ENCODE data around the gene TMEM234. TPM values are rescaled to one million over a fixed set of nuclear protein-coding genes. Genes with fewer than 3 reads are reported as not detected.

The TMEM234 gene
- total and polyA plus RNA-seq, 2 of the 13 experiments (the other 11 are each of a cell fraction or from before 2014, with no cell fraction given) = 6.1 to 9.0 TPM

DNA sequence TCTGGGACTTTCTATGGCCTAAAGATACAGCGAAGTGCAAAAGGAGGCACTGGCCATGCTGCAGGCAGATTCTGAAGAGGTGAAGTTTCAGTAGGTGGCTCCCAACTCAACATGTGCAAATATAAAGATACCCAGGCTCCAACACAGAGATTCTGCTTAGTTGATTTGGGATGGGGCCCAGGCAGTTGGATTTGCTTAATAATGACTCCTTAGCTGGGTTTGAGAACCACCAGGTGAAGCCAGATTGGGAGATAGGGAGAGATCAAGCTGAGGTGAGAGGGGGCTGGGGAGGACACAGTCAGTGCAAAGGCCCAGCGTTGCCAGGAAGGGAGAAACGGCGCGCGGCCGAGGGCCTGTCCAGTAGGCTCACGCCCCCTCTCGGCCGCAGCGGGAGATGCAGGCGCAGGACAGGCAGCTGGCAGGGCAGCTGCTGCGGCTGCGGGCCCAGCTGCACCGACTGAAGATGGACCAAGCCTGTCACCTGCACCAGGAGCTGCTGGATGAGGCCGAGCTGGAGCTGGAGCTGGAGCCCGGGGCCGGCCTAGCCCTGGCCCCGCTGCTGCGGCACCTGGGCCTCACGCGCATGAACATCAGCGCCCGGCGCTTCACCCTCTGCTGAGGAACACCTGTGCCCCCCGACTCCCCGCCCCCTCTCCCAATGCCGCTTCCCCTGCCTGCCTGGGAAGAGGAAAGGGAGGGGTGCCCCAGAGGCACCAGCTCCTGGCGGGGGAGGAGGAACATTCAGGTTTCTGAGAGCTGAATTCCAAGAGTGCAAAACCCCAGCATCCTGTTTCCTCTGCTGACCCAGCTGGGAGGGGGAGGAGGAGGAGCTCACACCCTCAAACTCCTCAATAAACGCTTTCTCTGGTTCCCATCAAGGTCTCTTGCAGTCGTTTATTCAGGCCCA lies 26.1 kb upstream of the TMEM234 start (continued):
- peak; percentile 32; the same call in 1 of the 2 replicates for TF ChIP-seq YEATS2 (CRISPR knock-in tag; IDR thresholded peaks at IDR 0.05; ENCODE audit: borderline replicate concordance)
- peak; percentile 54; the same call in 1 of the 2 replicates for TF ChIP-seq MIER3 (CRISPR knock-in tag; IDR thresholded peaks at IDR 0.05; ENCODE audit: borderline replicate concordance)
- TF ChIP-seq, protein P1, sequence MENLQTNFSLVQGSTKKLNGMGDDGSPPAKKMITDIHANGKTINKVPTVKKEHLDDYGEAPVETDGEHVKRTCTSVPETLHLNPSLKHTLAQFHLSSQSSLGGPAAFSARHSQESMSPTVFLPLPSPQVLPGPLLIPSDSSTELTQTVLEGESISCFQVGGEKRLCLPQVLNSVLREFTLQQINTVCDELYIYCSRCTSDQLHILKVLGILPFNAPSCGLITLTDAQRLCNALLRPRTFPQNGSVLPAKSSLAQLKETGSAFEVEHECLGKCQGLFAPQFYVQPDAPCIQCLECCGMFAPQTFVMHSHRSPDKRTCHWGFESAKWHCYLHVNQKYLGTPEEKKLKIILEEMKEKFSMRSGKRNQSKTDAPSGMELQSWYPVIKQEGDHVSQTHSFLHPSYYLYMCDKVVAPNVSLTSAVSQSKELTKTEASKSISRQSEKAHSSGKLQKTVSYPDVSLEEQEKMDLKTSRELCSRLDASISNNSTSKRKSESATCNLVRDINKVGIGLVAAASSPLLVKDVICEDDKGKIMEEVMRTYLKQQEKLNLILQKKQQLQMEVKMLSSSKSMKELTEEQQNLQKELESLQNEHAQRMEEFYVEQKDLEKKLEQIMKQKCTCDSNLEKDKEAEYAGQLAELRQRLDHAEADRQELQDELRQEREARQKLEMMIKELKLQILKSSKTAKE (CRISPR knock-in tag; IDR thresholded peaks at IDR 0.05; ENCODE audit: borderline replicate concordance) = peak; percentile 56; the same call in 1 of the 2 replicates
- TF ChIP-seq, protein P2, sequence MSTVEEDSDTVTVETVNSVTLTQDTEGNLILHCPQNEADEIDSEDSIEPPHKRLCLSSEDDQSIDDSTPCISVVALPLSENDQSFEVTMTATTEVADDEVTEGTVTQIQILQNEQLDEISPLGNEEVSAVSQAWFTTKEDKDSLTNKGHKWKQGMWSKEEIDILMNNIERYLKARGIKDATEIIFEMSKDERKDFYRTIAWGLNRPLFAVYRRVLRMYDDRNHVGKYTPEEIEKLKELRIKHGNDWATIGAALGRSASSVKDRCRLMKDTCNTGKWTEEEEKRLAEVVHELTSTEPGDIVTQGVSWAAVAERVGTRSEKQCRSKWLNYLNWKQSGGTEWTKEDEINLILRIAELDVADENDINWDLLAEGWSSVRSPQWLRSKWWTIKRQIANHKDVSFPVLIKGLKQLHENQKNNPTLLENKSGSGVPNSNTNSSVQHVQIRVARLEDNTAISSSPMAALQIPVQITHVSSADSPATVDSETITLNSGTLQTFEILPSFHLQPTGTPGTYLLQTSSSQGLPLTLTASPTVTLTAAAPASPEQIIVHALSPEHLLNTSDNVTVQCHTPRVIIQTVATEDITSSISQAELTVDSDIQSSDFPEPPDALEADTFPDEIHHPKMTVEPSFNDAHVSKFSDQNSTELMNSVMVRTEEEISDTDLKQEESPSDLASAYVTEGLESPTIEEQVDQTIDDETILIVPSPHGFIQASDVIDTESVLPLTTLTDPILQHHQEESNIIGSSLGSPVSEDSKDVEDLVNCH (CRISPR knock-in tag; IDR thresholded peaks at IDR 0.05) = no peak
- TF ChIP-seq, protein P3, sequence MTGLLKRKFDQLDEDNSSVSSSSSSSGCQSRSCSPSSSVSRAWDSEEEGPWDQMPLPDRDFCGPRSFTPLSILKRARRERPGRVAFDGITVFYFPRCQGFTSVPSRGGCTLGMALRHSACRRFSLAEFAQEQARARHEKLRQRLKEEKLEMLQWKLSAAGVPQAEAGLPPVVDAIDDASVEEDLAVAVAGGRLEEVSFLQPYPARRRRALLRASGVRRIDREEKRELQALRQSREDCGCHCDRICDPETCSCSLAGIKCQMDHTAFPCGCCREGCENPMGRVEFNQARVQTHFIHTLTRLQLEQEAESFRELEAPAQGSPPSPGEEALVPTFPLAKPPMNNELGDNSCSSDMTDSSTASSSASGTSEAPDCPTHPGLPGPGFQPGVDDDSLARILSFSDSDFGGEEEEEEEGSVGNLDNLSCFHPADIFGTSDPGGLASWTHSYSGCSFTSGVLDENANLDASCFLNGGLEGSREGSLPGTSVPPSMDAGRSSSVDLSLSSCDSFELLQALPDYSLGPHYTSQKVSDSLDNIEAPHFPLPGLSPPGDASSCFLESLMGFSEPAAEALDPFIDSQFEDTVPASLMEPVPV (CRISPR knock-in tag; IDR thresholded peaks at IDR 0.05) = peak; percentile 36; the same call in 1 of the 2 replicates
- no peak for TF ChIP-seq NCOR1 (IDR thresholded peaks at IDR 0.05; ENCODE audit: borderline replicate concordance, low read length)
- TF ChIP-seq CENPT (CRISPR knock-in tag; IDR thresholded peaks at IDR 0.05; ENCODE audit: low read depth) = peak; percentile 41; the same call in 1 of the 2 replicates
- no peak for TF ChIP-seq SOX13 (IDR thresholded peaks at IDR 0.05)
- TF ChIP-seq SOX13 (CRISPR knock-in tag; conservative IDR thresholded peaks at IDR 0.05 in 1 of 2, IDR thresholded peaks at IDR 0.05 in 1 of 2) = peak in 1 of 2 experiments; percentile 13; a peak in 1 of 4 replicates
- TF ChIP-seq, protein P4, sequence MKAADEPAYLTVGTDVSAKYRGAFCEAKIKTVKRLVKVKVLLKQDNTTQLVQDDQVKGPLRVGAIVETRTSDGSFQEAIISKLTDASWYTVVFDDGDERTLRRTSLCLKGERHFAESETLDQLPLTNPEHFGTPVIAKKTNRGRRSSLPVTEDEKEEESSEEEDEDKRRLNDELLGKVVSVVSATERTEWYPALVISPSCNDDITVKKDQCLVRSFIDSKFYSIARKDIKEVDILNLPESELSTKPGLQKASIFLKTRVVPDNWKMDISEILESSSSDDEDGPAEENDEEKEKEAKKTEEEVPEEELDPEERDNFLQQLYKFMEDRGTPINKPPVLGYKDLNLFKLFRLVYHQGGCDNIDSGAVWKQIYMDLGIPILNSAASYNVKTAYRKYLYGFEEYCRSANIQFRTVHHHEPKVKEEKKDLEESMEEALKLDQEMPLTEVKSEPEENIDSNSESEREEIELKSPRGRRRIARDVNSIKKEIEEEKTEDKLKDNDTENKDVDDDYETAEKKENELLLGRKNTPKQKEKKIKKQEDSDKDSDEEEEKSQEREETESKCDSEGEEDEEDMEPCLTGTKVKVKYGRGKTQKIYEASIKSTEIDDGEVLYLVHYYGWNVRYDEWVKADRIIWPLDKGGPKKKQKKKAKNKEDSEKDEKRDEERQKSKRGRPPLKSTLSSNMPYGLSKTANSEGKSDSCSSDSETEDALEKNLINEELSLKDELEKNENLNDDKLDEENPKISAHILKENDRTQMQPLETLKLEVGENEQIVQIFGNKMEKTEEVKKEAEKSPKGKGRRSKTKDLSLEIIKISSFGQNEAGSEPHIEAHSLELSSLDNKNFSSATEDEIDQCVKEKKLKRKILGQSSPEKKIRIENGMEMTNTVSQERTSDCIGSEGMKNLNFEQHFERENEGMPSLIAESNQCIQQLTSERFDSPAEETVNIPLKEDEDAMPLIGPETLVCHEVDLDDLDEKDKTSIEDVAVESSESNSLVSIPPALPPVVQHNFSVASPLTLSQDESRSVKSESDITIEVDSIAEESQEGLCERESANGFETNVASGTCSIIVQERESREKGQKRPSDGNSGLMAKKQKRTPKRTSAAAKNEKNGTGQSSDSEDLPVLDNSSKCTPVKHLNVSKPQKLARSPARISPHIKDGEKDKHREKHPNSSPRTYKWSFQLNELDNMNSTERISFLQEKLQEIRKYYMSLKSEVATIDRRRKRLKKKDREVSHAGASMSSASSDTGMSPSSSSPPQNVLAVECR (CRISPR knock-in tag; IDR thresholded peaks at IDR 0.05; ENCODE audit: borderline replicate concordance) = peak; percentile 57; the same call in 1 of the 2 replicates
- no peak for TF ChIP-seq ZNF20 (CRISPR knock-in tag; IDR thresholded peaks at IDR 0.05)
- no peak for TF ChIP-seq CHD4 (IDR thresholded peaks at IDR 0.05; ENCODE audit: borderline replicate concordance, low read length)
- no peak for TF ChIP-seq TCF12 (IDR thresholded peaks at IDR 0.05)
- TF ChIP-seq TCF12 (CRISPR knock-in tag; IDR thresholded peaks at IDR 0.05) = peak; percentile 61; the same call in 1 of the 2 replicates
- TF ChIP-seq SETDB1 (CRISPR knock-in tag; IDR thresholded peaks at IDR 0.05; ENCODE audit: borderline replicate concordance) = no peak
- peak; percentile 63; the same call in 1 of the 2 replicates for TF ChIP-seq ZSCAN21 (CRISPR knock-in tag; IDR thresholded peaks at IDR 0.05; ENCODE audit: borderline replicate concordance)
- TF ChIP-seq BHLHE40 (IDR thresholded peaks at IDR 0.05; ENCODE audit: low read length) = peak; percentile 55
